ENCODE results near the gene RUFY3.
A peak's percentile ranks its signal among the peaks of the same experiment; 100 is the strongest.
"Not testable (repeated sequence)": the region's sequence is repeated elsewhere in the genome, so short reads cannot be mapped to it uniquely, and the experiment has no call there.

Gene RUFY3

GRCh38 chr4:70732878-70733277, 11.1 kb downstream of the RUFY3 start:
- H3K9ac ChIP-seq (ENCODE audit: low read length); H3K27ac ChIP-seq (ENCODE audit: low read depth, low read length); H3K9me3 ChIP-seq (ENCODE audit: insufficient read depth, low read depth, low read length); H3K4me2 ChIP-seq (ENCODE audit: low read length); H2BK12ac ChIP-seq (ENCODE audit: low read length); H2BK120ac ChIP-seq (ENCODE audit: insufficient read depth, low read length, poor library complexity); H3K4ac ChIP-seq (ENCODE audit: low read depth, low read length); H3K23ac ChIP-seq (ENCODE audit: low read length); H4K8ac ChIP-seq (ENCODE audit: low read depth, low read length); H4K12ac ChIP-seq (ENCODE audit: low read depth, low read length); H3K14ac ChIP-seq (ENCODE audit: low read length); H2BK5ac ChIP-seq (ENCODE audit: low read depth, low read length, poor library complexity); H3K4me1 ChIP-seq (ENCODE audit: control insufficient read depth in 1 of 2, insufficient read depth in 2 of 2, low read length in 2 of 2); H3K27me3 ChIP-seq (ENCODE audit: insufficient read depth, low read length); H3K18ac ChIP-seq (ENCODE audit: low read length); H3K79me1 ChIP-seq (ENCODE audit: low read length); H2AK5ac ChIP-seq (ENCODE audit: low read length); DNase-seq; H2AFZ ChIP-seq (ENCODE audit: insufficient read depth, low read length, poor library complexity); H3K79me2 ChIP-seq (ENCODE audit: control insufficient read depth, insufficient read depth, low read length, poor library complexity); H4K91ac ChIP-seq (ENCODE audit: low read depth, low read length); H3K36me3 ChIP-seq (ENCODE audit: control insufficient read depth in 1 of 2, insufficient read depth in 2 of 2, low read length in 2 of 2); H3K4me3 ChIP-seq (ENCODE audit: low read depth, low read length): not testable (repeated sequence)
- WGBS (ENCODE audit: extremely low coverage, insufficient coverage, insufficient read length), result no CpG with 5 or more reads among the region's 9 CpGs

- H3K4ac ChIP-seq (ENCODE audit: low read depth, low read length), result no peak overlapping the region
- H3K79me2 ChIP-seq (ENCODE audit: control insufficient read depth, insufficient read depth, low read length, poor library complexity), result no peaks in the 10 kb centered on the region
- H3K36me3 ChIP-seq (ENCODE audit: control insufficient read depth in 1 of 2, insufficient read depth in 2 of 2, low read length in 2 of 2), result no peaks in the 10 kb centered on the region
- no peak overlapping the region for H4K12ac ChIP-seq (ENCODE audit: low read depth, low read length)
- DNase-seq, result no peak
- H4K8ac ChIP-seq (ENCODE audit: low read depth, low read length), result no peak overlapping the region
- H3K18ac ChIP-seq (ENCODE audit: low read length), result no peak overlapping the region
- H3K9ac ChIP-seq (ENCODE audit: low read length), result no peak overlapping the region
- H3K4me3 ChIP-seq (ENCODE audit: low read depth, low read length), result no peak overlapping the region
- H2BK12ac ChIP-seq (ENCODE audit: low read length), result no peak overlapping the region
- H3K14ac ChIP-seq (ENCODE audit: low read length), result no peak overlapping the region
- no peak overlapping the region for H3K23ac ChIP-seq (ENCODE audit: low read length)
- no peak overlapping the region for H2AFZ ChIP-seq (ENCODE audit: insufficient read depth, low read length, poor library complexity)
- no peaks in the 10 kb centered on the region for H3K27me3 ChIP-seq (ENCODE audit: insufficient read depth, low read length)
- no peak overlapping the region for H3K27ac ChIP-seq (ENCODE audit: low read depth, low read length)
- no peak overlapping the region for H2BK5ac ChIP-seq (ENCODE audit: low read depth, low read length, poor library complexity)
- no peaks in the 10 kb centered on the region for H3K79me1 ChIP-seq (ENCODE audit: low read length)
- no peaks in the 10 kb centered on the region for H3K9me3 ChIP-seq (ENCODE audit: insufficient read depth, low read depth, low read length)
- no peak overlapping the region for H4K91ac ChIP-seq (ENCODE audit: low read depth, low read length)
- H3K4me2 ChIP-seq (ENCODE audit: low read length), result no peak overlapping the region
- WGBS (ENCODE audit: extremely low coverage, insufficient coverage, insufficient read length), result no CpG with 5 or more reads among the region's 5 CpGs
- no peaks in the 10 kb centered on the region for H3K4me1 ChIP-seq (ENCODE audit: control insufficient read depth in 1 of 2, insufficient read depth in 2 of 2, low read length in 2 of 2)
- no peak overlapping the region for H2BK120ac ChIP-seq (ENCODE audit: insufficient read depth, low read length, poor library complexity)
- H2AK5ac ChIP-seq (ENCODE audit: low read length), result no peak overlapping the region
Observed at GRCh38 chr4:70734168-70734954, 12.6 kb downstream of the RUFY3 start.

GRCh38 chr4:70734971-70735370, 13.2 kb downstream of the RUFY3 start:
- no peak for DNase-seq
- Histone ChIP-seq H4K91ac (ENCODE audit: low read depth, low read length) (no peak overlapping the region), H2AK5ac (ENCODE audit: low read length) (no peak overlapping the region), H3K4me3 (ENCODE audit: low read depth, low read length) (no peak overlapping the region), H2AFZ (ENCODE audit: insufficient read depth, low read length, poor library complexity) (no peak overlapping the region), H3K14ac (ENCODE audit: low read length) (no peak overlapping the region), H3K79me1 (ENCODE audit: low read length) (no peaks in the 10 kb centered on the region), H3K18ac (ENCODE audit: low read length) (no peak overlapping the region), H4K8ac (ENCODE audit: low read depth, low read length) (no peak overlapping the region), H3K9ac (ENCODE audit: low read length) (no peak overlapping the region), H3K4me2 (ENCODE audit: low read length) (no peak overlapping the region), H3K23ac (ENCODE audit: low read length) (no peak overlapping the region), H2BK120ac (ENCODE audit: insufficient read depth, low read length, poor library complexity) (no peak overlapping the region), H3K4ac (ENCODE audit: low read depth, low read length) (no peak overlapping the region), H3K36me3 (ENCODE audit: control insufficient read depth in 1 of 2, insufficient read depth in 2 of 2, low read length in 2 of 2) (no peaks in the 10 kb centered on the region), H3K27me3 (ENCODE audit: insufficient read depth, low read length) (no peaks in the 10 kb centered on the region), H2BK5ac (ENCODE audit: low read depth, low read length, poor library complexity) (no peak overlapping the region), H3K4me1 (ENCODE audit: control insufficient read depth in 1 of 2, insufficient read depth in 2 of 2, low read length in 2 of 2) (no peaks in the 10 kb centered on the region), H2BK12ac (ENCODE audit: low read length) (no peak overlapping the region), H3K79me2 (ENCODE audit: control insufficient read depth, insufficient read depth, low read length, poor library complexity) (no peaks in the 10 kb centered on the region), H3K9me3 (ENCODE audit: insufficient read depth, low read depth, low read length) (no peaks in the 10 kb centered on the region), H4K12ac (ENCODE audit: low read depth, low read length) (no peak overlapping the region), H3K27ac (ENCODE audit: low read depth, low read length) (no peak overlapping the region)
- WGBS (ENCODE audit: extremely low coverage, insufficient coverage, insufficient read length), result no CpG with 5 or more reads among the region's 3 CpGs

- not testable (repeated sequence) for H3K4ac ChIP-seq (ENCODE audit: low read depth, low read length); H4K12ac ChIP-seq (ENCODE audit: low read depth, low read length); H2BK5ac ChIP-seq (ENCODE audit: low read depth, low read length, poor library complexity); H3K4me2 ChIP-seq (ENCODE audit: low read length); H4K91ac ChIP-seq (ENCODE audit: low read depth, low read length); H2BK12ac ChIP-seq (ENCODE audit: low read length); H3K23ac ChIP-seq (ENCODE audit: low read length); H2AK5ac ChIP-seq (ENCODE audit: low read length); H3K79me2 ChIP-seq (ENCODE audit: control insufficient read depth, insufficient read depth, low read length, poor library complexity); H3K36me3 ChIP-seq (ENCODE audit: control insufficient read depth in 1 of 2, insufficient read depth in 2 of 2, low read length in 2 of 2); H3K4me1 ChIP-seq (ENCODE audit: control insufficient read depth in 1 of 2, insufficient read depth in 2 of 2, low read length in 2 of 2); H3K9ac ChIP-seq (ENCODE audit: low read length); H2BK120ac ChIP-seq (ENCODE audit: insufficient read depth, low read length, poor library complexity); H3K18ac ChIP-seq (ENCODE audit: low read length); H2AFZ ChIP-seq (ENCODE audit: insufficient read depth, low read length, poor library complexity); H4K8ac ChIP-seq (ENCODE audit: low read depth, low read length); H3K9me3 ChIP-seq (ENCODE audit: insufficient read depth, low read depth, low read length); H3K27me3 ChIP-seq (ENCODE audit: insufficient read depth, low read length); H3K4me3 ChIP-seq (ENCODE audit: low read depth, low read length); H3K79me1 ChIP-seq (ENCODE audit: low read length); H3K27ac ChIP-seq (ENCODE audit: low read depth, low read length); H3K14ac ChIP-seq (ENCODE audit: low read length)
- no CpG with 5 or more reads among the region's 2 CpGs for WGBS (ENCODE audit: extremely low coverage, insufficient coverage, insufficient read length)
- DNase-seq, result peak; percentile 28 to 31
Observed at GRCh38 chr4:70735915-70736314, 14.2 kb downstream of the RUFY3 start.
